AG09319 (cell line): ENCODE data around the gene EIF1AD.

Experiments used
- DNase-seq: peaks from one replicate; pipeline ENCODE4 v3.0.0-alpha.2; 2010; ENCODE audit warnings: low read depth; ENCODE audit errors: extremely low read depth
- CTCF ChIP-seq: IDR thresholded peaks from 2 replicates; pipeline ENCODE4 v1.5.1; 2011; ENCODE audit warnings: low read depth, mild to moderate bottlenecking, inconsistent platforms, low read length, moderate library complexity

Gene EIF1AD

GRCh38 chr11:66001942-66002647 lies at the start of gene EIF1AD, which contains the start of gene BANF1:
Gene EIF1AD (minus strand): TSS chr11:66002157. CDS start chr11:66000389, 1,768 bp downstream.
Gene BANF1 (plus strand): TSS chr11:66002503. CDS start chr11:66003251, 748 bp downstream.
- peak; percentile 93 for DNase-seq
- TF ChIP-seq CTCF: no peak

GRCh38 chr11:66051371-66051765 lies 49.4 kb upstream of the EIF1AD start:
- DNase-seq: no peak
- no peak for TF ChIP-seq CTCF

GRCh38 chr11:66050581-66051231 lies 48.7 kb upstream of the EIF1AD start:
- TF ChIP-seq CTCF: no peak
- no peak for DNase-seq

- TF ChIP-seq CTCF: no peak
- no peak for DNase-seq
Measured at GRCh38 chr11:66048547-66049323, 46.8 kb upstream of the EIF1AD start, which contains the start of gene GAL3ST3. Gene GAL3ST3 (minus strand): TSS chr11:66049161. CDS start chr11:66045415, 3,746 bp downstream.

GRCh38 chr11:66047541-66048365 lies 45.8 kb upstream of the EIF1AD start:
- no peak for TF ChIP-seq CTCF
- DNase-seq: no peak

- no peak for DNase-seq
- no peak for TF ChIP-seq CTCF
Measured at GRCh38 chr11:66046901-66047300, 44.9 kb upstream of the EIF1AD start.
